HepG2 (cell line): ENCODE measurements around the gene ADAMTSL4. TPM values are rescaled to one million over a fixed set of nuclear protein-coding genes. Genes with fewer than 3 reads are reported as not detected.
A peak's percentile ranks its signal among the peaks of the same experiment; 100 is the strongest.

ENCODE experiments used
- GTF3A ChIP-seq: sonication (generic); formaldehyde crosslinking; conservative IDR thresholded peaks from 2 replicates; pipeline ENCODE4 v1.4.0; 2020; ENCODE audit warnings: mild to moderate bottlenecking, missing genetic modification reagents
- HMG20A ChIP-seq: IDR thresholded peaks from 2 replicates; pipeline ENCODE4 v1.6.1; 2016; ENCODE audit warnings: borderline replicate concordance
- IKZF1 ChIP-seq: fragments of 450-650 bp; IDR thresholded peaks from 2 replicates; pipeline ENCODE4 v1.7.1; 2016
- SMAD1 ChIP-seq: sonication (generic); formaldehyde crosslinking; IDR thresholded peaks from 2 replicates; pipeline ENCODE4 v1.4.0; 2020; ENCODE audit warnings: missing genetic modification reagents, low read depth, mild to moderate bottlenecking, borderline replicate concordance
- ZMYM3 ChIP-seq: sonication (generic); formaldehyde crosslinking; IDR thresholded peaks from 2 replicates; pipeline ENCODE4 v1.5.1; 2020; ENCODE audit warnings: mild to moderate bottlenecking, missing genetic modification reagents
- ZNF225 ChIP-seq: sonication (generic); formaldehyde crosslinking; IDR thresholded peaks from 2 replicates; pipeline ENCODE4 v1.4.0; 2020; ENCODE audit warnings: mild to moderate bottlenecking, missing genetic modification reagents
- ZNF768 ChIP-seq: sonication (generic); formaldehyde crosslinking; IDR thresholded peaks from 2 replicates; pipeline ENCODE4 v1.4.0; 2020; ENCODE audit warnings: missing genetic modification reagents
- ZNF878 ChIP-seq: sonication (generic); formaldehyde crosslinking; IDR thresholded peaks from 2 replicates; pipeline ENCODE4 v1.8.1; 2023; ENCODE audit warnings: mild to moderate bottlenecking, missing genetic modification reagents, moderate library complexity
- polyA plus RNA-seq, 8 experiments: library from polyadenylated mRNA; depleted of rRNA in 3 of 8; stranded (reverse) in 7 of 8; unstranded in 1 of 8; fragments of >200 nt; fragmentation: Illumina TruSeq in 4 of 8; extraction: Trizol in 4 of 8; gene quantifications; 2 replicates each; pipeline versions ENCODE4 v1.2.1 to v1.2.3, GENCODE V29; 2011 to 2016; ENCODE audit warnings: low read depth in 4 of 8, missing spikeins in 1 of 8, mixed read lengths in 1 of 8; ENCODE audit not compliant: insufficient read depth in 1 of 8
- total RNA-seq, 5 experiments: library from RNA; depleted of rRNA; stranded (reverse); fragments of >200 nt; fragmentation: Illumina TruSeq; extraction: Trizol; gene quantifications; 2 replicates each; pipeline ENCODE4 v1.2.3, GENCODE V29; 2016; ENCODE audit warnings: low read depth in 1 of 5
- TF ChIP-seq, protein P1 (sequence below): fragments of 450-650 bp; IDR thresholded peaks from 2 replicates; pipeline ENCODE4 v1.6.1; 2016
- TF ChIP-seq, protein P2 (sequence below): fragments of 450-650 bp; IDR thresholded peaks from 2 replicates; pipeline ENCODE4 v1.6.1; 2017
- TF ChIP-seq, protein P3 (sequence below): IDR thresholded peaks from 2 replicates; pipeline ENCODE4 v1.6.1; 2018; ENCODE audit warnings: missing genetic modification reagents, mild to moderate bottlenecking, missing compliant biosample characterization
- TF ChIP-seq, protein P4 (sequence below): sonication (generic); formaldehyde crosslinking; IDR thresholded peaks from 2 replicates; pipeline ENCODE4 v1.4.0; 2020; ENCODE audit warnings: mild to moderate bottlenecking, missing genetic modification reagents
- TF ChIP-seq, protein P5 (sequence below): sonication (generic); formaldehyde crosslinking; conservative IDR thresholded peaks from 2 replicates; pipeline ENCODE4 v1.4.0; 2020; ENCODE audit warnings: missing genetic modification reagents
- TF ChIP-seq, protein P6 (sequence below): sonication (generic); formaldehyde crosslinking; IDR thresholded peaks from 2 replicates; pipeline ENCODE4 v1.4.0; 2020; ENCODE audit warnings: missing genetic modification reagents; ENCODE audit errors: not compliant biosample characterization

ADAMTSL4 gene
- total and polyA plus RNA-seq, 2 of the 13 experiments (the other 11 are each of a cell fraction or from before 2014, with no cell fraction given) = 3.9 to 16.4 TPM

DNA sequence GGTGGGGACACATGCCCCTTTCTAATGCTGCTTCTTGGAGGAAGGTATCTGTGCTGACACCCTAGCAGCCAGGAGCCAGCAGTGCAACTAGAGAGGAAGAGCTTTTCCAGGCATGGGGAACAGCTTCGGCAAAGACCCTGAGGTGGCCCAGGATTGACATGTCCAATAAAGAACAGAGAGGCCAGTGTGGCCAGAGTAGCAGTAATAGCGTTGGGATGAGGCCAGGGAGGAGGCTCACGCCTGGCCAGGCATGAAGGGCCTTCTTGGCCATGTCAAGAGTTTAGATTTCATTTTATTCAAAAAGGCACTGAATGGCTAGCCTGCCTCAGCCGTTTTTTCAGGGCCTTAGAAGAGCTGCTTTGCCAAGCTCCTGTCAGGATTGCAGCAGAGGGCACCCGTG, 16.3 kb upstream of the ADAMTSL4 start (continued):
- TF ChIP-seq, protein P1, sequence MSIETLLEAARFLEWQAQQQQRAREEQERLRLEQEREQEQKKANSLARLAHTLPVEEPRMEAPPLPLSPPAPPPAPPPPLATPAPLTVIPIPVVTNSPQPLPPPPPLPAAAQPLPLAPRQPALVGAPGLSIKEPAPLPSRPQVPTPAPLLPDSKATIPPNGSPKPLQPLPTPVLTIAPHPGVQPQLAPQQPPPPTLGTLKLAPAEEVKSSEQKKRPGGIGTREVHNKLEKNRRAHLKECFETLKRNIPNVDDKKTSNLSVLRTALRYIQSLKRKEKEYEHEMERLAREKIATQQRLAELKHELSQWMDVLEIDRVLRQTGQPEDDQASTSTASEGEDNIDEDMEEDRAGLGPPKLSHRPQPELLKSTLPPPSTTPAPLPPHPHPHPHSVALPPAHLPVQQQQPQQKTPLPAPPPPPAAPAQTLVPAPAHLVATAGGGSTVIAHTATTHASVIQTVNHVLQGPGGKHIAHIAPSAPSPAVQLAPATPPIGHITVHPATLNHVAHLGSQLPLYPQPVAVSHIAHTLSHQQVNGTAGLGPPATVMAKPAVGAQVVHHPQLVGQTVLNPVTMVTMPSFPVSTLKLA = no peak
- TF ChIP-seq, protein P2, sequence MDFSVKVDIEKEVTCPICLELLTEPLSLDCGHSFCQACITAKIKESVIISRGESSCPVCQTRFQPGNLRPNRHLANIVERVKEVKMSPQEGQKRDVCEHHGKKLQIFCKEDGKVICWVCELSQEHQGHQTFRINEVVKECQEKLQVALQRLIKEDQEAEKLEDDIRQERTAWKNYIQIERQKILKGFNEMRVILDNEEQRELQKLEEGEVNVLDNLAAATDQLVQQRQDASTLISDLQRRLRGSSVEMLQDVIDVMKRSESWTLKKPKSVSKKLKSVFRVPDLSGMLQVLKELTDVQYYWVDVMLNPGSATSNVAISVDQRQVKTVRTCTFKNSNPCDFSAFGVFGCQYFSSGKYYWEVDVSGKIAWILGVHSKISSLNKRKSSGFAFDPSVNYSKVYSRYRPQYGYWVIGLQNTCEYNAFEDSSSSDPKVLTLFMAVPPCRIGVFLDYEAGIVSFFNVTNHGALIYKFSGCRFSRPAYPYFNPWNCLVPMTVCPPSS = no peak
- TF ChIP-seq, protein P3, sequence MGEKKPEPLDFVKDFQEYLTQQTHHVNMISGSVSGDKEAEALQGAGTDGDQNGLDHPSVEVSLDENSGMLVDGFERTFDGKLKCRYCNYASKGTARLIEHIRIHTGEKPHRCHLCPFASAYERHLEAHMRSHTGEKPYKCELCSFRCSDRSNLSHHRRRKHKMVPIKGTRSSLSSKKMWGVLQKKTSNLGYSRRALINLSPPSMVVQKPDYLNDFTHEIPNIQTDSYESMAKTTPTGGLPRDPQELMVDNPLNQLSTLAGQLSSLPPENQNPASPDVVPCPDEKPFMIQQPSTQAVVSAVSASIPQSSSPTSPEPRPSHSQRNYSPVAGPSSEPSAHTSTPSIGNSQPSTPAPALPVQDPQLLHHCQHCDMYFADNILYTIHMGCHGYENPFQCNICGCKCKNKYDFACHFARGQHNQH (CRISPR knock-in tag) = no peak
- TF ChIP-seq ZNF225 (CRISPR knock-in tag) = no peak
- TF ChIP-seq IKZF1 = no peak
- TF ChIP-seq, protein P4, sequence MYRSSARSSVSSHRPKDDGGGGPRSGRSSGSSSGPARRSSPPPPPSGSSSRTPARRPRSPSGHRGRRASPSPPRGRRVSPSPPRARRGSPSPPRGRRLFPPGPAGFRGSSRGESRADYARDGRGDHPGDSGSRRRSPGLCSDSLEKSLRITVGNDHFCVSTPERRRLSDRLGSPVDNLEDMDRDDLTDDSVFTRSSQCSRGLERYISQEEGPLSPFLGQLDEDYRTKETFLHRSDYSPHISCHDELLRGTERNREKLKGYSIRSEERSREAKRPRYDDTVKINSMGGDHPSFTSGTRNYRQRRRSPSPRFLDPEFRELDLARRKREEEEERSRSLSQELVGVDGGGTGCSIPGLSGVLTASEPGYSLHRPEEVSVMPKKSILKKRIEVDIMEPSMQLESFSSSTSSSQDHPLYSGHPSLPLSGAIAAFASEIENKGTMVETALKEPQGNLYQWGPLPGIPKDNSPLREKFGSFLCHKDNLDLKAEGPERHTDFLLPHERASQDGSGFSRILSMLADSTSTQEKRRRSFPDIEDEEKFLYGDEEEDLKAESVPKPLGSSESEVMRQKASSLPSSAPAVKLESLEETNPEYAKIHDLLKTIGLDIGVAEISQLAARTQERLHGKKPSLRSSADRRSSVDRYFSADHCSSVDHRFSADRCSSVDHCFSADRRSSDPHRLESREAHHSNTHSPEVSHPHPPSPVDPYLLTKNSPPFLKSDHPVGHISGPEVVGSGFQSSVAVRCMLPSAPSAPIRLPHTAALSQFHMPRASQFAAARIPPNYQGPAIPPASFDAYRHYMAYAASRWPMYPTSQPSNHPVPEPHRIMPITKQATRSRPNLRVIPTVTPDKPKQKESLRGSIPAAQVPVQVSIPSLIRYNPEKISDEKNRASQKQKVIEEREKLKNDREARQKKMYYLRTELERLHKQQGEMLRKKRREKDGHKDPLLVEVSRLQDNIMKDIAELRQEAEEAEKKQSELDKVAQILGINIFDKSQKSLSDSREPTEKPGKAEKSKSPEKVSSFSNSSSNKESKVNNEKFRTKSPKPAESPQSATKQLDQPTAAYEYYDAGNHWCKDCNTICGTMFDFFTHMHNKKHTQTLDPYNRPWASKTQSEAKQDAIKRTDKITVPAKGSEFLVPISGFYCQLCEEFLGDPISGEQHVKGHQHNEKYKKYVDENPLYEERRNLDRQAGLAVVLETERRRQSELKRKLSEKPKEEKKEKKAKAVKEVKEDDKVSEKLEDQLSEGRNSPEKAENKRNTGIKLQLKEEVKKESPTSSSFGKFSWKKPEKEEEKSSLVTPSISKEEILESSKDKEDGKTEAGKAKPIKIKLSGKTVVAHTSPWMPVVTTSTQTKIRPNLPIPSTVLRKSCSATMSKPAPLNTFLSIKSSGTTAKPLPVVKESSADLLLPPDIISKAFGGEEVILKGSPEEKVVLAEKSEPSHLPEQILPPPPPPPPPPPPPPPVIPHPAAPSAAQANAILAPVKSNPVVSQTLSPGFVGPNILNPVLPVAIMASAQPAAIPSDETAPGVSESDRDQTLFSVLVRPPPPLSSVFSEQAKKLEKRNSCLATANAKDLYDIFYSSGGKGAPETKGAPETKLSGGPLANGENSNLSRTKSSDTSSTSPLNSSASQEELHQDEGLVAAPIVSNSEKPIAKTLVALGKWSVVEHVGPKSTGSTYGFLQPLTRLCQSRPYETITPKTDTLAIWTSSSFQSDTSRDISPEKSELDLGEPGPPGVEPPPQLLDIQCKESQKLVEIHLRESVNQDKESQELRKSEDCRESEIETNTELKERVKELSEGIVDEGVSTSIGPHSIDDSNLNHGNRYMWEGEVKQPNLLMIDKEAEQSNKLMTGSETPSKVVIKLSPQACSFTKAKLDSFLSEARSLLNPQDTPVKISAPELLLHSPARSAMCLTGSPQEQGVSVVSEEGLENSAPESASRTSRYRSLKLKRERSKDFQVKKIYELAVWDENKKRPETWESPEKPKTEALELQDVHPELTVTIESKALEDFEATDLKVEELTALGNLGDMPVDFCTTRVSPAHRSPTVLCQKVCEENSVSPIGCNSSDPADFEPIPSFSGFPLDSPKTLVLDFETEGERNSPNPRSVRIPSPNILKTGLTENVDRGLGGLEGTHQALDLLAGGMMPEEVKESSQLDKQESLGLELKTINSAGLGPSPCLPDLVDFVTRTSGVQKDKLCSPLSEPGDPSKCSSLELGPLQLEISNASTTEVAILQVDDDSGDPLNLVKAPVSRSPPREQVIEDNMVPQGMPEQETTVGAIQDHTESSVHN (CRISPR knock-in tag) = no peak
- TF ChIP-seq, protein P5, sequence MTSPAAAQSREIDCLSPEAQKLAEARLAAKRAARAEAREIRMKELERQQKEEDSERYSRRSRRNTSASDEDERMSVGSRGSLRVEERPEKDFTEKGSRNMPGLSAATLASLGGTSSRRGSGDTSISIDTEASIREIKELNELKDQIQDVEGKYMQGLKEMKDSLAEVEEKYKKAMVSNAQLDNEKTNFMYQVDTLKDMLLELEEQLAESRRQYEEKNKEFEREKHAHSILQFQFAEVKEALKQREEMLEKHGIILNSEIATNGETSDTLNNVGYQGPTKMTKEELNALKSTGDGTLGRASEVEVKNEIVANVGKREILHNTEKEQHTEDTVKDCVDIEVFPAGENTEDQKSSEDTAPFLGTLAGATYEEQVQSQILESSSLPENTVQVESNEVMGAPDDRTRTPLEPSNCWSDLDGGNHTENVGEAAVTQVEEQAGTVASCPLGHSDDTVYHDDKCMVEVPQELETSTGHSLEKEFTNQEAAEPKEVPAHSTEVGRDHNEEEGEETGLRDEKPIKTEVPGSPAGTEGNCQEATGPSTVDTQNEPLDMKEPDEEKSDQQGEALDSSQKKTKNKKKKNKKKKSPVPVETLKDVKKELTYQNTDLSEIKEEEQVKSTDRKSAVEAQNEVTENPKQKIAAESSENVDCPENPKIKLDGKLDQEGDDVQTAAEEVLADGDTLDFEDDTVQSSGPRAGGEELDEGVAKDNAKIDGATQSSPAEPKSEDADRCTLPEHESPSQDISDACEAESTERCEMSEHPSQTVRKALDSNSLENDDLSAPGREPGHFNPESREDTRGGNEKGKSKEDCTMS (CRISPR knock-in tag) = no peak
- TF ChIP-seq, protein P6, sequence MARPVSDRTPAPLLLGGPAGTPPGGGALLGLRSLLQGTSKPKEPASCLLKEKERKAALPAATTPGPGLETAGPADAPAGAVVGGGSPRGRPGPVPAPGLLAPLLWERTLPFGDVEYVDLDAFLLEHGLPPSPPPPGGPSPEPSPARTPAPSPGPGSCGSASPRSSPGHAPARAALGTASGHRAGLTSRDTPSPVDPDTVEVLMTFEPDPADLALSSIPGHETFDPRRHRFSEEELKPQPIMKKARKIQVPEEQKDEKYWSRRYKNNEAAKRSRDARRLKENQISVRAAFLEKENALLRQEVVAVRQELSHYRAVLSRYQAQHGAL (CRISPR knock-in tag) = no peak
- TF ChIP-seq SMAD1 = no peak
- peak; percentile 68; the same call in 1 of the 2 replicates for TF ChIP-seq ZNF768 (CRISPR knock-in tag)
- no peak for TF ChIP-seq GTF3A
- no peak for TF ChIP-seq ZMYM3
- no peak for TF ChIP-seq HMG20A (CRISPR knock-in tag)
- TF ChIP-seq ZNF878 (CRISPR knock-in tag) = 0 out of 2 replicates have a peak, but pooled peaks have one; percentile 34
